ENCODE measurements around the gene KIAA0232. TPM values are rescaled to one million over a fixed set of nuclear protein-coding genes. Genes with fewer than 3 reads are reported as not detected.

The KIAA0232 gene
- total and polyA plus RNA-seq, 8 donors: 4.0 to 12.4 (median 8.8) TPM

DNA sequence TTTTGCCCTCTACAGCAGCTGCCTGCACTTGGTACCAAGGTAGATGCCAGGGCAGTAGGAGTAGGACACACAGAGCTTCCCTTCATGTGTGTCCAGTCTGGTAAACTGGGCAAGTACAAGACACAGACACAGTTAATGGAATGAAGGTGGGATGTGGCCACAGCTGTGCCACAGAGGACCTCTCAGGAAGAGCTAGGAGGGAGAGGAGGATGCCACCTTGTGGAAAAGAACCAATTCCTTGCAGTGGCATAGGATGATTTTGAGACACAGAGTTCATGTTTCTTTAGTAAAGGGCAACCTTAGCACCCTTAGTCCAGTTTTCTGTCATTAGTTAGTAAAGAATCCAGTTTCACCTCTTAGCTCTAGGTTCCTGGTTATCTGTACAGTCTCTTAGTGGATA lies 90.8 kb downstream of the KIAA0232 start:
- Histone ChIP-seq H3K4me3 (no peak overlapping the region), H3K4me1 (no peaks in the 10 kb centered on the region), H3K36me3 (peaks cover 0 to 27% (median 4%) of the 10 kb centered on the region in 3 donors), H3K9me3 (no peaks in the 10 kb centered on the region), H3K27me3 (no peaks in the 10 kb centered on the region), H3K27ac (no peak overlapping the region)
- ATAC-seq (peak in 2 of 4 donors; percentile 21 to 36), DNase-seq (no peak), FAIRE-seq (no peak)
- TF ChIP-seq, protein P1, sequence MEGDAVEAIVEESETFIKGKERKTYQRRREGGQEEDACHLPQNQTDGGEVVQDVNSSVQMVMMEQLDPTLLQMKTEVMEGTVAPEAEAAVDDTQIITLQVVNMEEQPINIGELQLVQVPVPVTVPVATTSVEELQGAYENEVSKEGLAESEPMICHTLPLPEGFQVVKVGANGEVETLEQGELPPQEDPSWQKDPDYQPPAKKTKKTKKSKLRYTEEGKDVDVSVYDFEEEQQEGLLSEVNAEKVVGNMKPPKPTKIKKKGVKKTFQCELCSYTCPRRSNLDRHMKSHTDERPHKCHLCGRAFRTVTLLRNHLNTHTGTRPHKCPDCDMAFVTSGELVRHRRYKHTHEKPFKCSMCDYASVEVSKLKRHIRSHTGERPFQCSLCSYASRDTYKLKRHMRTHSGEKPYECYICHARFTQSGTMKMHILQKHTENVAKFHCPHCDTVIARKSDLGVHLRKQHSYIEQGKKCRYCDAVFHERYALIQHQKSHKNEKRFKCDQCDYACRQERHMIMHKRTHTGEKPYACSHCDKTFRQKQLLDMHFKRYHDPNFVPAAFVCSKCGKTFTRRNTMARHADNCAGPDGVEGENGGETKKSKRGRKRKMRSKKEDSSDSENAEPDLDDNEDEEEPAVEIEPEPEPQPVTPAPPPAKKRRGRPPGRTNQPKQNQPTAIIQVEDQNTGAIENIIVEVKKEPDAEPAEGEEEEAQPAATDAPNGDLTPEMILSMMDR (IDR thresholded peaks at IDR 0.05): no peak
- intact Hi-C loops (cut with DNase I): loop anchor here (2.0 to 10.0 kb wide), 3 partner anchors 148 to 152 kb away; no protein-coding TSS in a partner anchor

DNA sequence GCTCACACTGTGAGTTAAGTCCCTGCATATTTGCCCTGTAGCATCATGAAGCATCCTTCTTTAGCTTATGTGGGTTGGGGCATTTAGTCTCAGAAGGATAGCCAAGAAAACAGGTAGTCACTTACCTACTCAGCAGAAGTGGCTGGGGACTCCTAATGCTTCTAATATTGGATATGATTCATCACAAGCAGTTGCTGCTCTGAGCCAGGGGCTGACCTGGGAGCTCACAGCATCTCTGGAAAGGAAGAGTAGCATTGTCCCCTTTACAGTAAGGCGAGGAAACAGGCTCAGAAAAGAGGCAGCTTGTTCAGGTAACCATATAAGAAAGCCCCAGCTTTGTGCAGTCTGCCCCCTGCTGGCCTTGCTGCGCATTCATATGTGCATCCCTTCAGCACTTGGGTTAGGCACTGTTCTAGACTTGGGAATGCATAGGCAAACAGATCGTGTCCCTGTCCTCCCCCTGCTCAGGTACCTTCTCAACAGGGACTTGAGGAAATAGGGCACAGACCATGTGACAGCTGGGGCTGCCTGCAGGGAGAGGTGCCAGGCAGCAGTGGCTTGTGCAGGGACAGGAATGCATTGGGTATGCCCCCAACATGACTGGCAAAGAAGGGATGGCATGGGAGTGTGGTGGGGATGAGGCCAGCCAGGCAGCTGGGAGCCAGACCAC lies 91.4 kb downstream of the KIAA0232 start:
- peak; percentile 46 to 90 (median 77) for DNase-seq
- Histone ChIP-seq H3K4me1 (no peaks in the 10 kb centered on the region), H3K27ac (no peak overlapping the region), H3K27me3 (no peaks in the 10 kb centered on the region), H3K4me3 (no peak overlapping the region), H3K9me3 (no peaks in the 10 kb centered on the region), H3K36me3 (peaks cover 0 to 33% (median 4%) of the 10 kb centered on the region in 3 donors)
- no peak for FAIRE-seq
- intact Hi-C loops (cut with DNase I): loop anchor here (2.0 to 10.0 kb wide), 3 partner anchors 149 to 153 kb away; no protein-coding TSS in a partner anchor
- peak; percentile 85 to 91 (median 90) for ATAC-seq
- TF ChIP-seq, protein P1 (IDR thresholded peaks at IDR 0.05): peak; percentile 74 to 90 (median 80)
- WGBS, 2 donors: 24 to 29% methylated on average over 3 of the region's 3 CpGs

DNA sequence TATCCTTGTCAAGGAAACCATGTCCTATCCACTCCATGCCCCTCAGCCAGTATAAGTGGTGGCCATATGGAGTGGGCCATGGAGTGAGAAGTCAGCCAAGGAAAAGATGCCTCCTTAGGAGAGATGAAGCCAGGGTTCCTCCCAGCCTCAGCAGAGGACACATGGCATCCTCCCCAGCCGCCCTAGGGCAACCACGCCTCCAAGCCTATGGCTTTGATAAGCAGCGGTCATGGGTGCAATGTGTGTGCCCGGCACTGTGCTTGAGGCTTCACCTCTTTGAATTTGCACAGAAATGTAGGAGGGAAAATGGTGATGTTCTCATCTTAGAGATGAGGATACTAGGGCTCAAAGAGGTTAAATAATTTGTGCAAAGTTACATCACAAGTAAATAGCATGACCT lies 92.5 kb downstream of the KIAA0232 start:
- peaks cover 0 to 39% (median 4%) of the 10 kb centered on the region in 3 donors for H3K36me3 ChIP-seq
- intact Hi-C loops (cut with DNase I): loop anchor here in 2 of 3 donors (5.0 to 10.0 kb wide), 2 partner anchors 150 to 153 kb away; no protein-coding TSS in a partner anchor
- FAIRE-seq (no peak), DNase-seq (no peak), ATAC-seq (no peak)
- H3K4me3 ChIP-seq: no peak overlapping the region
- TF ChIP-seq, protein P1 (IDR thresholded peaks at IDR 0.05): no peak
- H3K27ac ChIP-seq: no peak overlapping the region
- no peaks in the 10 kb centered on the region for H3K9me3 ChIP-seq
- 95 to 96% methylated on average over 4 of the region's 4 CpGs for WGBS, 2 donors
- no peaks in the 10 kb centered on the region for H3K4me1 ChIP-seq
- no peaks in the 10 kb centered on the region for H3K27me3 ChIP-seq

DNA sequence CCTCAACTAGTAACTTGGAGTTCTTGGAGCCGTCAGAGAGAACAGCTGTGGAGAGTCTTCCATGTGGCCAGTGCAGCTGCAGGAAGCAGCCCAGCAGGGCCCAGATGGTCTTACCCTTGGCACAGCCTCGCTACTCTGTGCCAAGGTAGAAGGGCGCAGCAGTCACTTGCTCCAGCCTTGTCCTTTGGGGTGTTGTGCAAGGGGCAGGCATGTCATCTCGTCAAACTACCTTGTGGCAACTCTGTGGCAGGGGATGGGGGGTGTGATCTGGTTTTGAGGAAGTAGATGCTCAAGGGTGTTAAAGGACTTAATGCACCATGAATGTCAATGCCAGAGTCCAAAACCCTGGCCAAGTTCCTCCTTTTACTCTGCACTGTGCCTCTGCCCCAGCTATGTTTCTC lies 92.9 kb downstream of the KIAA0232 start:
- ATAC-seq: peak in 3 of 4 donors; percentile 23 to 62 (median 30)
- no peak overlapping the region for H3K4me3 ChIP-seq
- intact Hi-C loops (cut with DNase I): loop anchor here in 1 of 3 donors (10.0 kb wide), 1 partner anchor 151 kb away; no protein-coding TSS in a partner anchor

More for the DNA sequence above, 92.9 kb downstream of the KIAA0232 start:
- no peaks in the 10 kb centered on the region for H3K9me3 ChIP-seq
- 76 to 85% methylated on average over 4 of the region's 4 CpGs for WGBS, 2 donors
- H3K4me1 ChIP-seq: no peaks in the 10 kb centered on the region
- TF ChIP-seq, protein P1 (IDR thresholded peaks at IDR 0.05): no peak
- FAIRE-seq (no peak), DNase-seq (peak in 1 of 6 donors; percentile 25)
- no peak overlapping the region for H3K27ac ChIP-seq
- H3K36me3 ChIP-seq: peaks cover 0 to 39% (median 4%) of the 10 kb centered on the region in 3 donors
- H3K27me3 ChIP-seq: no peaks in the 10 kb centered on the region
